Right hindlimb (tissue), 1 donor: ENCODE data around the gene UTS2.

Source experiments
- DNase-seq: peaks from one replicate; pipeline ENCODE4 v3.0.0-alpha.2; 2018

The UTS2 gene

DNA sequence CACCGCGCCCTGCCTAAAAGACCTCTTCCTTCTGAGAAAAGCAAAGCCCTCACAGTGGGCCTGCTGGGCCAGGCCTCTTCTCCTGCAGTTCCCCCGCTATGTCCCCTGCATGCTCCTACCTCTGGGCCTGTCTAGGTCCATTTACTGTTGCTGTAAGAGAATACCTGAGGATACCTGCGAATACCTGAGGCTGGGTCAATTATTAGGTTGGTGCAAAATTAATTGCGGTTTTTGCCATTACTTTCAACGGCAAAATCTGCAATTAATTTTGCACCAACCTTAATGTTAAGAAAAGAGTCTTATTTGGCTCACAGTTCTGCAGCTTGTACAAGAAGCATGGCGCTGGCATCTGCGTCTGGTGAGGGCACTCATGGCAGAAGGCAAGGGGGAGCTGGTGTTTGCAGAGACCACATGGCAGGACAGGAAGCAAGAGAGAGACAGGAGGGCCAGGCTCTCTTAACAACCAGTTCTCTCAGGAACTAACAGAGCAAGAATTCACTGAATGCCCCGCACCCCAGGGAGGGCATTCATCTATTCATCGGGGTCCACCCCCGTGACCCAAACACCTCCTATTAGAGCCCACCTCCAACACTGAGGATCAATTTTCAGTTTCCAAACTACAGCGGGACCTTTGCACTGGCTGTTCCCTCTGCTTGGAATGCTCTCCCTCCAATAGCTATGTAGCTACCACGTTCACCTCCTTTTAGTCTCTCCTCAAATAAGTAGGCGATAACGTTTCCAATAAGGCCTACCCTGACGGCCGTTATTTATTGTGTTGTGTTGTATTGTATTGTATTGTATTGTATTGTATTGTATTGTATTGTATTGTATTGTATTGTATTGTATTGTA lies 9.6 kb upstream of the UTS2 start:
- no peak for DNase-seq

DNA sequence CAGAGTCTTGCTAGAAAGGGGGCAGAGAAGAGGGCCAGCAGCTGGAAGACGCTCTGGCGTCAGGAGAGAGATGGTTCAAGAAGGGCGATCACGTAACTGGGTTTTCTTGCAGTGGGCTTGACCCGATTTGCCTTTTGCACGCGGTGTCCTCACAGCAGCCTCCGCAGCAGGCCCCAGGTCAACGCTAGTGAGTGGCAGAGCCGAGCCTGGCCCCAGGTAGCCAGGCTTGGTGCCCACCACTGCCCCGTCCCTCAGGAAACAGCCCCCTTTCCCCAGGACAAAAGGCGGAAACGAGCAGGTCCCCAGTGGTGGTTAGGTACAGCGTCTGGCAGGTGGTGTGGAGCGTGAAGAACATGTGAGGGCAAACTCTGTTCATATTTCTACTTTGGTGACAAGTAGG lies 8.6 kb upstream of the UTS2 start:
- DNase-seq = no peak

DNA sequence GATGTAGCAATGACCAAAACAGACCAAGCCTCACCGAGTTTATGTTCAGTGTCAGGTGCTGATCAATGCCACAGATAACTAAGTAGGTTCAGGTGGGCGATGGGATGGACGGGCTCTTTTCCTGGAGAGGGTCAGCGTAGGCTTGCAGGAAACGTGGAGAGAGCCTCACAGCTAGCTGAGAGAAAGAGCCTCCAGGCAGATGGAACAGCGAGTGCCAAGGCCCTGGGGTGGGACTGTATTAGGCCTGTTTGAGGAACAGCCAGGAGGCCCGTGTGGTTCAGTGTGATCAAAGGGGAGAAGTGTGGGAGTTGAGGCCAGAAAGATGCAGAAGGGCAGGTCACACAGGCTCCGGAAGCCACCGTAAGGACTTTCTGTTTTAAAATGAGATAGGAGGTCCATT lies 7.3 kb upstream of the UTS2 start:
- no peak for DNase-seq

DNA sequence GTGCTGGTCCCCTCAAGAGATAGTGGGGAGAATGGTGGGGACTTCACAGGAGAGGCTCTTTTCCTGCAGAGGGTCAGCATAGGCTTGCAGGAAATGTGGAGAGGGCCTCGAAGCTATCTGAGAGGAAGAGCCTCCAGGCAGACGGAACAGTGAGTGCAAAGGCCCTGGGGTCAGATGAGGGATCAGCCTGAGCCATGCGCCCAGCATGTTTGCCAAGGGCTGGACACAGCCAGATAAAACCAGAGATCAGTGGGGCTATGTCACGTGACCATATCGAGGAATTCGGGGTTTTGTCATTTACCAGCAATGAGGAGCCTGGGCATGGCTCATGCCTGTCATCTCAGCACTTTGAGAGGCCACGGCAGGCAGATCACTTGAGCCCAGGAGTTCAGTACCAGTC lies 6.5 kb upstream of the UTS2 start:
- no peak for DNase-seq

DNA sequence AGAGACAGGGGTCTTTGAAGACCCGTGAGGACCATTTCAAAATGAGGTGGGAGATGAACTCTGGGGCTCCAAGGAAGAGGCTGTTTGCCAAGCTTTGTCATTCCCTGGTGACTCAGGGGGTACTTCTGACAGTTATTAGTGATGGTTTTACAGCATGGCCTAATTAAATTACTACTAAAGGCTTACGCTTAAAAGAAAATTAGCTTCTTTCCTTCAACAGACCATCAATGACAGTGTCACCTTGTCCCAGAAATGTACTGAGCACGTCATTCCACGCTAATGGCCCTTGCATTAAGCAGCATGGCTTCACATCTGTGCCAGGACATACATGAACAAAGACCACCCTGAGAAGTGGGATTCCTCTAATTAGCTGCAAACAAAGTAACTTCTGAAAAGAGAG lies 5.1 kb upstream of the UTS2 start:
- DNase-seq = no peak

DNA sequence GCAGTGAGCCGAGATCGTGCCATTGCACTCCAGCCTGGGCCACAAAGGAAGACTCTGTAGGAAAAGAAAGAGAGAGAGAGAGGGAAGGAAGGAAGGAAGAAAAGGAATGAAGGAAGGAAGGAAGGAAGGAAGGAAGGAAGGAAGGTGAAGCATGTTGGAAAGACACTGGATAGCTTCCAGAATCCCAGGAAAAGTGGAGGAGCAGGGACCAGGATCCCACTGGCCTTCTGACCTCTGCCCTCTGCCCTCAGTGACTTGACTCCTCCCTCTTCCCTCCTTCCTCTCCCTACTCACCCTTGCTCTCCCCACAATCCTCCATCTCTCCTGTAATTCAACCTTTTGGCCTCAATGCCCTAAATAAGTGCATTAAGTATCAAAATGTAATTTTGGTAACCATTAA lies 4.1 kb upstream of the UTS2 start:
- DNase-seq = no peak

DNA sequence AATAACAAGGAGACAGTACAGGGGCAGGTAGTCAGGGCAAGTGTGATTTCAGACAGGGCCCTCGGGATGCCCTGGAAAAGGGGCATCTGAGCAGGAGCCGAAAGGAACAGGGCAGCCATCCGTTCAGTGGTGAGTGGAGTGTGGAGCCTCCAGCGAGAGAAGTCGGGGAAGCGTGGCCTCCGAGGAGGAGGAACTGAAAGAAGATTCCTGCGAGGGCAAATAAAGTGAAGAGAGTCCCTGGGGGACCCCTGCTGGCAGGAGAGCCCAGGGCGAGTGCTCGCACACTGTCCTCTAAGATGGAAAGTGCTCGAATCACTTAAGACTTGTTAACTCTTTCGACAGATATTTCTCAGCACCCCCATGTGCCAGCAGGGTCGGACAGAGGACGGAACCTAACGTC lies 3.5 kb upstream of the UTS2 start:
- no peak for DNase-seq

DNA sequence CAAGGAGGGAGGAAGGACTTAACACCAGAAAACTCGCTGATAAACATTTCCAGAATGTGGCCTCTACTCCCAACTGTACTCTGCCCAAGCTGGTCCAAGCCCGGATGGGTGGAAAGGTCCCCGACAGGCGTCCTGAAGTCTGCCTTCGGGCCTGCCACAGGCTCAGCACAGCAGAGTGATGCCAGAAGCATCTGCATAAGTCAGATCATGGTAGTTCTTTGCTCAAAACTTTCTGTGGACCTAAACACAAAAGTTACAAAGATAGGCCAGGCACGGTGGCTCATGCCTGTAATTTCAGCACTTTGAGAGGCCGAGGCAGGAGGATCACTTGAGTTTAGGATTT lies 790 bp upstream of the UTS2 start:
- no peak for DNase-seq

DNA sequence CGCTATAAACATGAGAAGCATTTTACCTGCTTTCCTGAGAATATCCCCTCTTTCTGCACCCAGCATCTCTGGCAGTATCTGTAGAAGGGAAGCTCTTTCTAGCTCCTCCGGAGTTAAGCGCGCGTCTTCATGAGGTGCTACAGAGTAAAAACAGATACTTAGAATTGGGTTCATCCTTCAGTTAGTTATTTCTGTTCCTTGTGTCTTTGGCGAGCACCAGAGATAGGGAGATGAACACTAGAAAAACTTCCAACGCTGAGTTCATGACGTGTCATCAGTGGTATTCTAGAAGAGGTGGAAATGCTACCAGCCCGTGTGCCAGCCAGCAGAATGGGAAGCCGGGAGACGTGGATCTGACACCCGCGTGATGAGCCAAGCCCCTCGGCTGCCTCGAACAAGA lies 2.1 kb downstream of the UTS2 start:
- no peak for DNase-seq

DNA sequence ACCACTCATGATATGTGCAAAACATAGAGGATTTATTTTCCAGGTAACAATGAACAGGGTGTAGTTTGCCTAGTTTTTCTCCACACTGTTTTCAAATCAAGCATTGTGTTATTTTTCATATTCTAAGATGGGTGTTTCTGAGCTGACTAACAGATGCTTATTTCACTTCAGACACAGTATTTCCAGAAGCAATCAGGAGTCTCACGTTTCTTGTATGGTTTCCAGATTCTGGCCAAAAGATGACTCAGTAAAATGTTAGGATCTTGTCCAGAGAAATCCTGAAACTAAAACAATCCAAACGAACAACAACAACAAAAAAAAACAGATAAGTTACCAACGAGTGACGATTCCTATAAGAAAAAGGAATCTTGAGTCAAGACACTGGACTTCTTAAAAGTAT lies 5.3 kb downstream of the UTS2 start:
- no peak for DNase-seq

DNA sequence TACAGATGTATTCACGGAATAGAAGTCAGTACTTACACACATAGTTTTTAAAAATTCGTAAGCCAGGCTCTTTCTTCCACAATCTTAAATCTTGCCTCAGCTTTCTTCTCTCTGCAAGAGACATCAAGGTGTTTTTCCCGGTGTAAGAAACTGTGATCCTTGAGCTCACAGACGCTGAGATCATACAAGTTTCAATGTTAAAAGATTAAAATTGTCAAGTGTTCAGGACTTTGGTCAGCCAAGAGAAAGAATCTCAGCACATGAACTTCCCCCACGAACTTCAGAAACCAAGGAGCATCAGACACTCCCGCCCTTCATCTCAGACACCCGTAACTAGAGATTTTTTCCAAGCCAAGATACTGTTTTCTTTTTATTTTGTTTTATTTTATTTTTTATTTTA lies 6.2 kb downstream of the UTS2 start:
- DNase-seq = no peak

DNA sequence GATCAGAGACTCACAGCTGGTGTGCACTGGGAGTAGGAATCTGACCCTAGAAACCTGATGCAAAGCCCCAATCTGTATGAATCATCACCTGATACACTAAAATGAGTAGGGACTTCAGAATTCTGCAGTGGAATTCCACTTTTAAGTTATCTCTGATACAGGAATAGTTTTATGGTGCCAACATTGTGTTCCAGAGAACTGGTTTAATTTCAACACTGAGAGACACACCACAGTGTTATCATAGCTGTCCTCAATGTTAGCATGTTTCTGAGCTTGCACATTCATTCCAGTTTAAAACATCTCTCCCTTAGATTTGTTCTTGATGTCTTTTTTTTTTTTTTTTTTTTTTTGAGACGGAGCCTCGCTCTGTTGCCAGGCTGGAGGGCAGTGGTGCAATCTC lies 7.1 kb downstream of the UTS2 start:
- no peak for DNase-seq

DNA sequence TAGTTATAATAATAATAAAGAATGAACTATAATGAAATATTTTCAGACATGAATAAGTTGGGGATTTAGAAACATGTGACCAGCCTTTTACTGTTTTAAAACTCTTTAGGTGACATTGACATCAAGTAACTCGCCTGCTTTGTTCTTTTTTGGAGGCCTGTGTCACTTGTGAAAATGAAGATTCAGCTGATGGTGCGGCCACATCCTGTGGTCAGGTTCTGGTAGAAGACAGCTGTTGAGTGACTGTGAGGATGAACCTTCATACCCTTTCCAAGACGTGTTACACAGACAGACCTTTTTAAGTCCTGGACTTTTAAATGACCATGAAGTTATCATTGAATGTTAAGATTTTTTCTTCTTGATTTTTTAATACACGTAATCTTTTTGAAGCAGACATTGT lies 10.3 kb downstream of the UTS2 start:
- no peak for DNase-seq

DNA sequence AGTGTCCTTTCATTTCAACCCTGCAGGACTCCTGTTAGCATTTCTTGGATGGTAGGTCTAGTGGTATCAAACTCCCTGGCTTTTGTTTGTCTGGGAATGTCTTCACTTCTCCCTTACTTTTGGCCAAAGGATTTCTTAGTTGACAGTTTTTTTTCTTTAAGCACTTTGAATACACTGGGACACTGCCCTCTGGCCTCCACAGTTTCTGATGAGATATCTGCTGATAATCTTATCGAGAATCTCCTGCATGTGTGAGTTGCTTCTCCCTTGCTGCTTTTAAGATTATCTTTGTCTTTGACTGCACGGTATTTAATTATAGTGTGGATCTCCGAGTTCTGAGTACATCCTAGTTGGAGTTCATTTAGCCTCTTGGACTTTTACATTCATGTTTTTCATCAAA lies 13.3 kb downstream of the UTS2 start:
- DNase-seq = no peak

DNA sequence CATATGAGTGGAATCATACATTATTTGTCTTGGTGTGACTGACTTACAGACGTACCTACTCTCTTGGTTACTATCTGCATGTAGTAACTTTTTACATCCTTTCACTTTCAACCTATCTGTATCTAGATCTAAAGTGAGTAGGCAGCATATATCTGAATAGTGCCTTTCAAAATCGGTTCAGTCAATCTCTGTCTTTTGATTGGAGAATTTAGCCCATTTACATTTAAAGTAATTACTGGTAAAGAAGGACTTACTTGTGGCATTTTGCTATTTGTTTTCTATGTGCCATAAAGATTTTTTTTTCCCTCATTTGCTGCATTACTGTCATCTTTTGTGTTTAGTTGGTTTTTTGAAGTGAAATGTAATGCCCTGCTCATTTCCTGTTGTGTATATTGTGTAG lies 14.2 kb downstream of the UTS2 start:
- DNase-seq = no peak

DNA sequence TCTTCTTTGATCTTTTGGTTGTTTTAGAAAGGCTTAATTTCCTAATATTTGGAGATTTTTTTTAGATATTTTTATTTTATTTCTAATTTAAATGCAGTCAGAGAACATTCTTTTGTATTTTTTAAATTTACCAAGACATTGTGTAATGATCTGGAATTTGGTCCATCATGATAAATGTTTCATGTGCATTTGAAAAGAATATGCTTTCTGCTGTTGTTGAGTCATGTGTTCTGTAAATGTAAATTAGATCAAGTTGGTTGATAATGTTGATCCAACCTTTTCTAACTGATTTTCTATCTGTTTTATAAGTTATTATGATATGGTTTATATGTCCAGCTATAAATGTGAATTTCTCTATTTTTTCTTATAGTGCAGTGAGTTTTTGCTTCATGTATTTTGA lies 19.8 kb downstream of the UTS2 start:
- DNase-seq = no peak

DNA sequence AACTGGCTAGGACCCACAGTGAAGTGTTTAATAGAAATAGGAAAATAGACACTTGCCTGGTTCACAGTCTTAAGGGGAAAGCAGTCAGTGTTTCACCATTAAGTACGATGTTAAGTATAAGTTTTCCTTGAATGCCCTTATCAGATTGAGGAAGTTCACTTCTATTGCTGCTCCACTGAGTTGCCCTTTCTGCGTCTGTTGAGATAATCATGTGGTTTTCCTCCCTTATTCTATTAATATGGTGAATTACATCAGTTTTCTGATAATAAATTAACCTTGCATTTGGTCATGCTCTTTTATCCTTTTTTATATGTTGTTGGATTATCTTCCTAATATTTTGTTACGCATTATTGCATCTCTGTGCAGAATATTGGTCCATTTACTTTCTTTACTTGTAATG lies 21.4 kb downstream of the UTS2 start:
- no peak for DNase-seq

DNA sequence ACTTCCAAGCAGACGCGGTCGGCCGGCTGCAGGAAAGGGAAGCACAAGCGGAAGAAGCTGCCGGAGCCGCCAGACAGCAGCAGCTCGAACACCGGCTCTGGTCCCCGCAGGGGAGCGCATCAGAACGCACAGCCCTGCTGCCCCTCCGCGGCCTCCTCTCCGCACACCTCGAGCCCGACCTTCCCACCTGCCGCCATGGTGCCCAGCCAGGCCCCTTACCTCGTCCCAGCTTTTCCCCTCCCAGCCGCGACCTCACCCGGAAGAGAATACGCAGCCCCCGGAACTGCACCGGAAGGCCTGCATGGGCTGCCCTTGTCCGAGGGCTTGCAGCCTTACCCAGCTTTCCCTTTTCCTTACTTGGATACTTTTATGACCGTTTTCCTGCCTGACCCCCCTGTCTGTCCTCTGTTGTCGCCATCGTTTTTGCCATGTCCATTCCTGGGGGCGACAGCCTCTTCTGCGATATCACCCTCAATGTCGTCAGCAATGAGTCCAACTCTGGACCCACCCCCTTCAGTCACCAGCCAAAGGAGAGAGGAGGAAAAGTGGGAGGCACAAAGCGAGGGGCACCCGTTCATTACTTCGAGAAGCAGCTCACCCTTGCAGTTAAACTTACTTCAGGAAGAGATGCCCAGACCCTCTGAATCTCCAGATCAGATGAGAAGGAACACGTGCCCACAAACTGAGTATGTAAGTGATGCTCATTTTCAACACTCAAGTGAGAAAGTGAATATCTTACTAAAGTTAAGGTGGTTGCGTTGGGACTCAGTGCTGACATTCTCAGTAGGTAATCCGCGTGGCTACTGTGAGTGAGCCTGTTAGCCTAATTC lies 25.5 kb downstream of the UTS2 start:
- peak; percentile 30 for DNase-seq

DNA sequence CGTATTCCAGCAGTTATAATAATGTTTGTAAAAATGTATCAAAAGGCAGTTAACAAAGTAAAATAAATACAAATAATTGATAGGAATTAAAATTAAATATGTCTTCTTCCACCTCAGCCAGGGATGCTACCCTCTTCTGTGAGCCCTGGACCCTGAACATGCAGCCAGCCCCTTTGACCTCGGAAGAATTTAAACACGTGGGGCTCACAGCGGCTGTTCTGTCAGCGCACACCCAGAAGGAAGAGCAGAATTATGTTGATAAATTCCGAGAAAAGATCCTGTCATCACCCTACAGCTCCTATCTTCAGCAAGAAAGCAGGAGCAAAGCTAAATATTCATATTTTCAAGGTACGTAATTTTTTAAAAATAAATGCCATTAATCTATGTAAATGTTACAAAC lies 26.5 kb downstream of the UTS2 start:
- DNase-seq = no peak

DNA sequence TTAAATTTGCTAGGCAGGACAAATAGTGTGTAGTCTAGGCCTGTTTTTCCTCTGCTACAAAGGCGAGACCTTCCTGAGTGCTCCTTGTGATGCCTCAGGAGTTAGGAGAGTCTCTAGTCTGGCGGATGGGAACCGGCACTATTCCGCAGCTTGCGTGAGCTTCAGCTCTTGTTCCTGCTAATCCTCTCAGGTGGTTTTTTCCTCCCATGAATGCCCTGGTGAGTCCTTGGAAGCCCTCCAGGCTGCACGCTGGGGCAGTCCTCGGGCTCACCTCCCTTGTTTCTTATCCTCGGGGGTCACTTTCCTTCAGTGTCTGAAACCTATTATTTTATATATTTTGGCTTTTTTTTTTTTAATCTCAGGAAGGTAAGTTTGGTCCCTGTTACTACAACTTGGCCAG lies 28.2 kb downstream of the UTS2 start:
- no peak for DNase-seq

DNA sequence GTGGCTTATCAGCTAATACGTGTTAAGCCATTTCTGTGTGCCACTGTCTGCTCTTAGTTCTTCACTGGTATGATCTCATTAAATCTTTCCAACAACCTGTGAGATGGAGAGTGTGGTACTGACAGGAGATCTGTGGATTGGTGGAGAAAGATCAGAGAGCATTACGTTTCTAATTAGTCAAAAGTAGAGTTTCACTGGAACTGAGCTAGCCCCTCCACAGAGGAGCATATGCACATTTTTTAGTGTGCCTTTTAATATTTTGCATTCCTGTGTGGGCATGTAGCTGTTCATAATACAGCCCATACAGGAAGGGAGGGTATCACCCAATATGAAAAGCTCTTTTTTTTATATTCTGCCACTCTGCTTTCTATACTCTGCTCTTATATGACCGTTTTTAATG lies 31.6 kb downstream of the UTS2 start:
- DNase-seq = no peak

DNA sequence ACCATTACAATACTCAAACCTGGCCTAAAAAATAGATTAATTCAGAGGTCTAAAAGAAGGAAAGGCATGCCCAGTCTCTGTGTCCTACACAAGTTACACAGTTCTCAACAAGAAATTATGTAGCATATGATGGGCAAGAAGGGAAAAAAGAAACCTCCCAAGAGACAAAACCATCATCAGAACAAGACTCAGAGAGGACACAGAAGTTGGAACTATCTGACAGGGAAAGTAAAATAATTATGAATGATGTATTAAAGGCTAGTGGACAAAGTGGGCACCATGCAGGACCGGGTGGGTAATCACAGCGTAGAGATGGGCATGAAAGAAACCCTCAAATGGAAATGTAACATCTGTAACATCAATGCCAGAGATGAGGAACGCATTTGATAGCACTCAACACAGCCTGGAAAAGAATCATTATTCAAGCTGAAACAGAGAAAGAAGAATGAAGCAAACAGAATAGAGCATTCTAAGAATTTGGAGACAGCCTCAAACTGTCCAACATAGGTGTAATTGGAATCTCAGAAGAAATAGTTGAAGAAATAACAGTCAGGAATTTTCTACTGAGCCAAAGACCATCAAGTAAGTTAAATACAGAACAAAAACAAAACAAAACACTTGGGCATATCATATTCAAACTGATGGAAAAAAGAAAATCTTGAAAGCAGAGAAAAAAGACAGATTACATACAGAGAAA lies 39.0 kb downstream of the UTS2 start:
- DNase-seq = no peak

DNA sequence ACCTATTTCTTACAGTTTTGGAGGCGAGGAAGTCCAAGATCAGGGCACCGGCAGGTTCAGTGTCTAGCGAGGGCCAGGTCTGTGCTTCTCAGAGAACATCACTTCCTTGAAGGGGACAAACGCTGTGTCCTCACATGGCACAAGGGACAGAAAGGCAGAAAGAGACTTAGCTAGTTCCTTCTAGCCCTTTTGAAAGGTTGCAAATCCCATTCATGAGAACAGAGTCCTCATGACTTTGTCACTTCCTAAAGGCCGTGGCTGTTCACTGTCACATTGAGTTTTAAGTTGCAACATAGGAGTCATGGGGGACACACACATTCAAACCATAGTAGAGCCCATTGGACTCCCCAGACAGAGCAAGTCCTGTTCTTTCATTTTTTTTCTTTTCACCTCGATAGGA lies 41.4 kb downstream of the UTS2 start:
- no peak for DNase-seq

DNA sequence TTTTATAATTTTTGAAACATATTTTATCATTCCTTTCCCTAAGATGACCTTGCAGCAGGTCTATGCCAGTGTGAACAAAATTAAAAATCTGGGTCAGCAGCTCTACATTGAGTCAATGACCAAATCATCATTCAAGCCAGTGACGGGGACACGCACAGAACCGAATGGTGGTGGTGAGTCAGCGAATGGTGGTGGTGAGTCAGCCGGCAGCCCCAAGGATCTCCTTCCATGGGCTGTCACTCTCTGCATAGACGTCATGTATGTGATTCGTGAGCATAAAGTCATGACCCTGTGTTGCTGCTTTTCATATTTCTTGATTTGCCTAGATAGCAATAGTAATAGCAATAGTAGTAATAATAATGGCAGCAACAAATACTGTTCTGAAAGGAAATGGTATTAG lies 42.5 kb downstream of the UTS2 start:
- no peak for DNase-seq
